ENCODE data around the gene TMEM254. TPM values are rescaled to one million over a fixed set of nuclear protein-coding genes. Genes with fewer than 3 reads are reported as not detected.

Gene TMEM254
- total and polyA plus RNA-seq, 7 donors, result 2.1 to 8.2 (median 4.7) TPM

DNA sequence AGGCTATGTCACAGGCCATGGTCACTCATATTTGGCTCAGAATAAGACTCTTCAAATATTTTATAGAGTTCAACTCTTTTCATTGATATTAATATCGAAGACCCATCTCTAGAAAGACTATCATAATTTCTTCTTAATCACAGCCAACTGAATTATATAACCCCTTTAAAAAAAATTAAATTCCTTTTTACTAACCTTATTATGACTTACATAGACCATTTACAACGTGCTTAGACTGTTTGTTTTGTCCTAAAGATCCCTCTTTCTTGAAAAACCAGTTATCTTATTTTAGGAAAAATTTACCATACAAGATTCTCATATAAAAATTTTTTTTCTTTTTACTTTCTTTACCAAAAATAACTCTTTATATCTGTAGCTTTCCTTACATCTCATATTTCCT lies 10.2 kb upstream of the TMEM254 start:
- Histone ChIP-seq H3K27me3 (ENCODE audit: insufficient read depth in 3 of 3, low read length in 2 of 3) (no peaks in the 10 kb centered on the region), H3K4me1 (no peaks in the 10 kb centered on the region), H3K9me3 (no peaks in the 10 kb centered on the region), H3K36me3 (ENCODE audit: insufficient read depth in 1 of 2, low read depth in 1 of 2) (no peaks in the 10 kb centered on the region), H3K27ac (no peak overlapping the region), H3K4me3 (no peak overlapping the region)
- ATAC-seq (no peak), DNase-seq (no peak)
- TF ChIP-seq, protein P1, sequence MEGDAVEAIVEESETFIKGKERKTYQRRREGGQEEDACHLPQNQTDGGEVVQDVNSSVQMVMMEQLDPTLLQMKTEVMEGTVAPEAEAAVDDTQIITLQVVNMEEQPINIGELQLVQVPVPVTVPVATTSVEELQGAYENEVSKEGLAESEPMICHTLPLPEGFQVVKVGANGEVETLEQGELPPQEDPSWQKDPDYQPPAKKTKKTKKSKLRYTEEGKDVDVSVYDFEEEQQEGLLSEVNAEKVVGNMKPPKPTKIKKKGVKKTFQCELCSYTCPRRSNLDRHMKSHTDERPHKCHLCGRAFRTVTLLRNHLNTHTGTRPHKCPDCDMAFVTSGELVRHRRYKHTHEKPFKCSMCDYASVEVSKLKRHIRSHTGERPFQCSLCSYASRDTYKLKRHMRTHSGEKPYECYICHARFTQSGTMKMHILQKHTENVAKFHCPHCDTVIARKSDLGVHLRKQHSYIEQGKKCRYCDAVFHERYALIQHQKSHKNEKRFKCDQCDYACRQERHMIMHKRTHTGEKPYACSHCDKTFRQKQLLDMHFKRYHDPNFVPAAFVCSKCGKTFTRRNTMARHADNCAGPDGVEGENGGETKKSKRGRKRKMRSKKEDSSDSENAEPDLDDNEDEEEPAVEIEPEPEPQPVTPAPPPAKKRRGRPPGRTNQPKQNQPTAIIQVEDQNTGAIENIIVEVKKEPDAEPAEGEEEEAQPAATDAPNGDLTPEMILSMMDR (IDR thresholded peaks at IDR 0.05), result no peak
- intact Hi-C loops (cut with DNase I), result no loop called here
- 71 to 72% (median 72%) methylated on average over 2 of the region's 2 CpGs for WGBS, 3 donors

DNA sequence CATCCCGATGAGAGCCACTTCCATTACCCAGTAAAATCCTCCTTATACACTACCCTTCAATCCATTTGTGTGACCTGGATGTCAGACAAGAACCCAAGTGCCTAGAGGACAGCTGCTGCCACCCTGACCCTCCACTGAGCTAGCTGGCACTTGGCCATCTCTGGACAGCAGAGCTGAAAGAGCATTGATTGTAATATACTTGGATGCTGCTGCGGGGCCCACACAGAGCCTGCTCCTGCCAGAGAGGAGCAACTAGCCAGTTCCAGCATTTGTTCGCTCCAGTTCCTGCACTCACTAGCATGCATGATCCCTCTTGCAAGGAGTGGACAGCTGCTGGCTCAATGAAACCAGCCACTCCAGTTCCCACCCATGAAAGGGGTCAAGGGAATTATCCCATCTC lies 8.4 kb upstream of the TMEM254 start:
- Histone ChIP-seq H3K27me3 (ENCODE audit: insufficient read depth in 3 of 3, low read length in 2 of 3) (no peaks in the 10 kb centered on the region), H3K27ac (no peak overlapping the region), H3K36me3 (ENCODE audit: insufficient read depth in 1 of 2, low read depth in 1 of 2) (no peaks in the 10 kb centered on the region), H3K4me3 (no peak overlapping the region), H3K9me3 (no peaks in the 10 kb centered on the region), H3K4me1 (no peaks in the 10 kb centered on the region)
- peak; percentile 21 to 55 for DNase-seq
- TF ChIP-seq, protein P1 (IDR thresholded peaks at IDR 0.05), result no peak
- no peak for ATAC-seq
- WGBS, 3 donors, result 25 to 33% (median 32%) methylated on average over 3 of the region's 3 CpGs
- intact Hi-C loops (cut with DNase I), result loop anchor here in 1 of 2 donors (10.0 kb wide), 1 partner anchor 135 kb away; the partner anchor contains the start of gene ANXA11

DNA sequence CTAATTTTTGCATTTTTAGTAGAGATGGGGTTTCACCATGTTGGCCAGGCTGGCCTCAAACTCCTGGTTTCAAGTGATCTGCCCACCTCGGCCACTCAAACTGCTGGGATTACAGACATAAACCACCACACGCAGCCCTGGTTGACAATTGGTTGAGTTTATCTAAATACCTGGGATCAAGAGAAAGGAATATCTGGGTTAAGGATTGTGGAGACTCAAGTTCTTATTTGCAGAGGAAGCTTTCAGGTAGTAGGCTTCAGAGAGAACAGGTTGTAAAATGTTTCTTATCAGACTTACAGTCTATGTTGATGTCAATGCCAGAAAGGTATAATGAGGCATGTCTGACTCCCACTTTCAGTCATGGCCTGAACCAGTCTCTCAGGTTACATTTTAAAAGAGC lies 5.9 kb upstream of the TMEM254 start:
- no peaks in the 10 kb centered on the region for H3K36me3 ChIP-seq (ENCODE audit: insufficient read depth in 1 of 2, low read depth in 1 of 2)
- no peaks in the 10 kb centered on the region for H3K9me3 ChIP-seq
- TF ChIP-seq, protein P1 (IDR thresholded peaks at IDR 0.05), result no peak
- 92 to 95% (median 94%) methylated on average over 2 of the region's 2 CpGs for WGBS, 3 donors
- ATAC-seq (no peak), DNase-seq (no peak)
- H3K27ac ChIP-seq, result no peak overlapping the region
- H3K4me1 ChIP-seq, result no peaks in the 10 kb centered on the region
- H3K27me3 ChIP-seq (ENCODE audit: insufficient read depth in 3 of 3, low read length in 2 of 3), result no peaks in the 10 kb centered on the region
- intact Hi-C loops (cut with DNase I), result loop anchor here in 1 of 2 donors (10.0 kb wide), 1 partner anchor 132 kb away; the partner anchor contains the start of gene ANXA11
- H3K4me3 ChIP-seq, result no peak overlapping the region

DNA sequence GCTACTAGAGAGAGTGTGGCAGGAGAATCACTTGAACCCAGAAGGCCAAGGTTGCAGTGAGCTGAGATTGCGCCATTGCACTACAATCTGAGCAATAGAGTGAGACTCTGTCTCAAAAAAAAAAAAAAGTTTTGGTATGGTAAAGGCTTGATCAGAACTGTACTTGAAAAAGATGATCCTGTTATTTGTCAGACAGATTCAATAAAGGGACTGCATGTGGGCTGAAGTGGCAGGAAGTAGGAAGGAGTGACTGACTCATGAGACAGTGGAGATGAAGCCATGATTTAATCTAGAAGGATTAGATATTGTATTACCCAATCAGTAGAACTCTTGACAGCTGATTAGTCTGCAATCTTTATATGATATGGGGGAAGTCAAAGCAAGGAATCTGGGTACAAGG lies 2.7 kb upstream of the TMEM254 start:
- no peaks in the 10 kb centered on the region for H3K9me3 ChIP-seq
- no peak overlapping the region for H3K4me3 ChIP-seq
- H3K27me3 ChIP-seq (ENCODE audit: insufficient read depth in 3 of 3, low read length in 2 of 3), result no peaks in the 10 kb centered on the region
- TF ChIP-seq, protein P1 (IDR thresholded peaks at IDR 0.05), result no peak
- ATAC-seq (no peak), DNase-seq (no peak)
- H3K36me3 ChIP-seq (ENCODE audit: insufficient read depth in 1 of 2, low read depth in 1 of 2), result no peaks in the 10 kb centered on the region
- WGBS, 3 donors, result 93 to 100% (median 97%) methylated on average over 1 of the region's 1 CpG
- peaks cover 10% of the 10 kb centered on the region for H3K4me1 ChIP-seq
- H3K27ac ChIP-seq, result no peak overlapping the region
- intact Hi-C loops (cut with DNase I), result loop anchor here in 1 of 2 donors (10.0 kb wide), 1 partner anchor 129 kb away; the partner anchor contains the start of gene ANXA11

Measured in psoas muscle (tissue), 8 donors.